Stimulated activated CD4-positive, alpha-beta T cell treated with anti-CD3 and anti-CD28 coated beads, Interleukin-4, amount 100 ng/mL, for 1 hour (primary cell): ENCODE data around the gene MAP2K1.

Source experiments
- DNase-seq: peaks from one replicate; pipeline ENCODE4 v3.0.0-alpha.2; 2020

MAP2K1 gene

DNA sequence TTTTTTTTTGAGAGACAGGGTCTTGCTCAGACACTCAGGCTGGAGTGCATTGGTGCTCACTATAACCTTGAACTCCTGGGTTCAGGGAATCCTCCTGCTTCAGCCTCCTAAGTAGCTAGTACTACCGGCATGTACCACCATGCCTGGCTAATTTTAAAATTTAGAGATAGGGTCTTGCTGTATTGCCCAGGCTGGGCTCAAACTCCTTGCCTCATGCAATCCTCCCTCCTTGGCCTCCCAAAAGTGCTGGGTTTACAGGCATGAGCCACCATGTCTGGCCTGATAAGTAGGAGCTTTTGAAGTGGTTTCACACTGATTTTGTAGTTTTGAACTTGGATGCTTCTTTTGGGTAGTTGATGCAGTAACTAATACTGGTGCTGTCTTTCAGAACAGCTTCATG lies 7.8 kb downstream of the MAP2K1 start:
- DNase-seq: no peak

DNA sequence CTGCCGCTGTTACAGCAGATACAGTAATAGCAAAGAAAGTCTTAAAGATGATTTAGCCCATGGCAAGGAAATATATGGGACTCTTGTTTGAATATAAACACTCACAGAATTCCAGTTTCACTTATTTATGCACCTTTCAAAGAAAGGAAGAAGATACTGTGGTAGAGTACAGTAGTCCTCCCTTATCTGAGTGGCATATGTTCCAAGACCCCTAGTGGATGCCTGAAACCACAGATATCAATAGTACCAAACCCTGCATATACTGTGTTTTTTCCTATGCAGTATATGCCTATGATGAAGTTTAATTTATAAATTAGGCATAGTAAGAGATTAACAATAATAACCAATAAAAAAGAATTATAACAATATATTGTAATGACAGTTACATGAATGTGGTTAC lies 8.2 kb downstream of the MAP2K1 start:
- DNase-seq: no peak

DNA sequence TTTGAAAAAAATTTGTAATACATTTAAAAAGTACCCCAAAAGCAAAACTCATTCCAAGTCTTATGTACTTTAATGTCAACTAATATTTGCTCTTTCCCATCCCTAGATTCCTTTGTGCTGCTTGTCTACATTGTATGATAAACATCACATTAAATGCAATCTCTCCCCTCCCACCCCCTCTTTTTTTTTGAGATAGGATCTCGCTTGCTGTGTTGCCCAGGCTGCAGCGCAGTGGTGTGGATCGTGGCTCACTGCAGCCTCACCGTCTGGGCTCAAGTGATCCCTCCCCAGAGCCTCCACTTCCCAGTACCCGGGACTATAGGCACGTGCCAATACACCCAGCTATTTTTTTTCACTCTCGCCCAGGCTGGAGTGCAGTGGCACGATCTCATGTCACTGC lies 12.6 kb downstream of the MAP2K1 start:
- DNase-seq: no peak

DNA sequence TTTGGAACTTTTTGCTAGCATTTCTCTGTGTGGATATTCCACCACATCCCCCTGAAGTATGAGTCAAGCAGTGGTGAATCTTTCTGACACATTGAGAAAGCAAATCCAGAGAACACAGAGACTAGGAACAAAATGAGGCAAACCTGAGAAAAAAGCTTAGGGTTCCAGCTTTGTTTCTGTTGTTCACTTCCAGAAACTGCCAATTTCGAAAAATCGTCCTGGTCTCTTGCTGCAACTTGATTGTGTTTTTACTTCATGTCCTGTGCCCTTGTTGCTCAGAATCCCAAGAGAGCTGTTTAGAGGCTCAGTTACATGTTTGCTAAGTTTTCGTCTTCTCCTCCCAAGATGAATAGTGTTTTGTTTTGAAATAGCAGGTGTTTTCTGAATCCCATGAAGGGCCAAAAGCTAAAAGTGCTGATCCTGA lies 13.7 kb downstream of the MAP2K1 start:
- no peak for DNase-seq

DNA sequence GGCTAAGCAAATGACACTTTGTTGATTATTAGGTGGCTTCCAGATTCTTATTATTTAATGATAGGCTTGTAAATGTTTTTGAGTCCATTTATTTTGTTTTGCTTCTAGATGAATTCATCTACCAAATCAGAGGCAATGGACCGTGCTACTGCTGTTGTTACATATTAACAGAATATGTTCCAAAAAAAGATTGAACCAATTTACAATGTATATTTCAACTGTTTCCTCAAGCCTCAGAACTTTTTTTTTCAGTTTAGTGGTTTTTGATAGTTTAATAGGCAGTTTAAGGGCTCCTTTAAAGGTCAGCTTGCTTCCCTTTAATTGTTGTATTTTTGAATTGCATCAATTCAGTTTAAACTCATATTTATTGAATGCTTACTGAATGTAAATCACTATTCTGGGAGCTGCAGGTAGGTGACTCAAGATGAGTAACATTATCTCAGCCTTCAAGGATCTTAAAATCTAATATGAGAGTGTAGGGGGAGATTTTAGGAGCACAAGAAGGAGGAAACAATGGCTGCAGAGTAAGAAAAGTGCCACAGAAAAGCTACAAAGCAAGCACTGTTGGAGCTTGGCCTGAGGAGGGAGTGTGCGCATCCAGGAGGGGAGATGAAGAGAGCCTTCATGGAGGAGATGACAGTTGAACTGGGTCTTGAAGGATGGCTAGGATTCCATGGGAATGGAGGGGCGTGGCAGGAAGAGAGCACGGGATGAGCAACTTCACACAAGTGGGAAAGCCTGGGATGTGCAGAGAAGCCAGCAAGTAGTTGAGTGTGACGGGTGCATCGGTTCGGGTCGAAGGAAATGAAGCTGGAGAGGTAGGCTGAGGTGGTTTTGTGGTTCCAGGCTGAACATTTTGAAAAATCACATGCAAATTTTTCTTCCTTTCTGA lies 14.7 kb downstream of the MAP2K1 start:
- DNase-seq: no peak

DNA sequence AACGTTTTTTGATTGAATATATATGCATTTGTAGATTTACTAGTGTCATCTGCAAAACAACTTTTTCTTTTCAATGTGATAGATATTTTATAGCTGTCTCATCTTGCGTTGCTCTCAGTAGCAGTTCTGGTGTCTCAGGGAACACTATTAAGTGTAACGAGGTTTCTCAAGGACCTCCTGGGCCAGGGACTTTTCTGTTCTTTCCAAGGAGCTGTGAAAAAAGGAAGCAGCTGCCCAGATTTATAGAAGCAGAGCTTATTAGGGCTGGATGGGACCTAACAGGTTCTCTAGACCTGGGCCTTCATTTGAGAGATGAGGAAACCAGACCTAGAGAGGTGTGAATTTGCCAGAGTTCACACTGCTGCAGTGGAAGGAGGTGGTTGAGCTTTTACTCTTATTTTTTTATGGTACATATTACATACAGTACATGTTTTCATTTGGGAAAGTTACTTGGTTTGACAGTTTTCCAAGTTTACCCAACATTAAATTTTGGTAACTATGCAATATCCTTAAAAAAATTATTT lies 16.1 kb downstream of the MAP2K1 start:
- DNase-seq: no peak

DNA sequence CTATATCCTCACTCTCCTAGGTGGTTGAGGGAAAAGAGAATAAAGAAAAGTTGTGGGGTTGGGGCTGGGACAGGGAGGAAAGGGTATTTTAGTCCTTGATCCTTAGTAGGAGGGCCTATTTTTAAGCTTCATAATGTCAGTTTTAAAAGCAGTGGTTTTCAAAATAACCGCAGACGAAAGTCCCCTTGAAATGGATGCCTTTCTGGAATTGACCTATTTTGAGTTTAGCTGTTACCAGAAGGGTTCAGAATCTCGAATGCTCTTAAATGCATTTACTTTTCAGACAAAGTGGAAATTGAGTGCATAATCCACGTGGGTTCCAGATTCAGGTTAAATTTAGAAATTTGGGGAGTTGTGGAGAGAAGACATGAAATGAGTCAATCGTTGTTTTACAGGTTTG lies 16.6 kb downstream of the MAP2K1 start:
- DNase-seq: no peak

DNA sequence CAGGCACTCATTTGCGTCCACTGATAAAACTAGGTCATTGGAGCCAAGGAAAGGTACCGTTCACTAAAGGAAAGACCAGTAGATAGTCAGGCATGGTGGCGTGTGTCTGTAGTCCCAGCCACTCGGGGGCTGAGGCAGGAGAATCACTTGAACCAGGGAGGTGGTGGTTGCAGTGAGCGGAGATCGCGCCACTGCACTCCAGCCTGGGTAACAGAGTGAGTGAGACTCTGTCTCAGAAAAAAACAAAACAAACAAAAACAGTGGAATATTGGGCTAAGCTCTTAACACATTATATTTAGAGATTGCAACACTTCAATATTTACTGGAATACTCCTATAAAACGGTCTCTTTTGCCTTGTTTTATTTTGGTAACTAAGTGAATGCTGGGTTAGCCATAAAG lies 17.4 kb downstream of the MAP2K1 start:
- no peak for DNase-seq

DNA sequence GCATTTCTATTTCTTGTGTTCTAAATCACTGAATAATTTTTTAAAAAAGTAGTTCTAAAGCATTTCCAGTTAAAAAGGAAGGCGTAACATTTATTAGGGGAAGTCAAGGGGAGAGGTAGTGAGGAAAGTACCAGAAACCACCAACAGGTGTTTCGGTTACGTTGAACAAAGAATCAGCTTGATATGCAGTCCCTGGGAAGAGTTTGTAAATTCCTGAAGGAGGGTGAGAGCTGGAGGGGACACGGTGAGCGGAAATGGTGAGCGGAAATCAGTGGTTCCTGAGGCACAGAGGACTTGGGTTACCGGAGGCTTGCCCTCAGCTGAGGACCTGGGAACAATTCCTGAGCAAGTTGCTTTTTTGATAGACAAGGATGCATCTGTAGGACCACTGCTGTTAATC lies 17.8 kb downstream of the MAP2K1 start:
- no peak for DNase-seq

DNA sequence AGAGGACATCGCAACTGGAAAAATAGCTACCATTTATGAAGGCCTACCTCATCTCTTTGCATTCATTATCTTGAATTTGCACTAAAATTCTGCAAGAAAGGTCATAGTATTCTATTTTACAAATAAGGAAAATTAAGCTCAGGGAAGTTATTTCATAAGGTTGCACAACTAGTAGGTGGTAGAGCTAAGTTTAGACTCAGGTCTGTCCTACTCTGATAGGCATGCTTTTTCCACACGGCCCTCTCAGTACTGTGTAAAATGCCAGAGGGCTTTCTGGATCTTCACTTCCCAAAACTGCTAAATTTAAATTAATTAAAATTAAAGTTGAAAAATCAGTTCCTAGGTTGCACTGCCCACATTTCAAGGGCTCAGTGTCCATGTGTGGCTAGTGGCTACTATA lies 18.3 kb downstream of the MAP2K1 start:
- DNase-seq: no peak

DNA sequence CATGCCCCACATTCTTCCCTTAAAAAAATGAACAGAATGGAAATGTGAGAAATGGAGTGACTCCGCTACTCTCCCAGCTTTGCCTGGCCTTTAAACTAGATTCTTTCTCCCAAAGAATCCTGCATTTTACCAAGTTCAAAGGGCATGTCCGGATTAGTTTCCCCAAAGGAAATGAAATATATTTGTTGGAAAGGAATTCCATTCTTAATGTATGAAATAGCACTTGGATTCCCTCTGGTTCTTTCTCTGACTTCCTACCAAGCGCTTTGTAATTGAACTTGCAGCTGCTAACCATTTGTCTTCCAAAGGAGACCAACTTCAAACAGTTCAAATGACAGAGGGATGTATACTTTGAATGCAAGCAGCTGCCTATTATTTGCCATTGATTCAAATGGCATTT lies 18.9 kb downstream of the MAP2K1 start:
- DNase-seq: no peak

DNA sequence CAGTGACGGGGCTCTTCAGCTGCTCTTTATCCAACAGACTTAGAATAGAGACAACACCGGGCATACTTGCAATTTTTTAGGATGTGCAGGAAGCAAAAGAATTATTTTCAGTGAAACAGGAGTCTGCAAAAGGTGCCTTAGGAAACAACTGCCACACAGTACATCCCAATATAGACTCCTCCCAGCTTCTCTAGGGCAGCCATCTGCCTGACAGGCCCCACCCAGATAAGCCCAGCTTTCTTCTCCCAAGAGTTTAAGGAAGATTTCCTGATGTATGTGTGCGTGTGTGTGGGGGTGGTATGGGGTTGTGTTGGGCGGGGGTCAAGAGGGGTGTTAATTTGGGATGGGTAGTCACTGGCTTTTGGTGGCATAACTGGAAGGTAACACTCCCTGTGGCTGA lies 21.5 kb downstream of the MAP2K1 start:
- DNase-seq: no peak

DNA sequence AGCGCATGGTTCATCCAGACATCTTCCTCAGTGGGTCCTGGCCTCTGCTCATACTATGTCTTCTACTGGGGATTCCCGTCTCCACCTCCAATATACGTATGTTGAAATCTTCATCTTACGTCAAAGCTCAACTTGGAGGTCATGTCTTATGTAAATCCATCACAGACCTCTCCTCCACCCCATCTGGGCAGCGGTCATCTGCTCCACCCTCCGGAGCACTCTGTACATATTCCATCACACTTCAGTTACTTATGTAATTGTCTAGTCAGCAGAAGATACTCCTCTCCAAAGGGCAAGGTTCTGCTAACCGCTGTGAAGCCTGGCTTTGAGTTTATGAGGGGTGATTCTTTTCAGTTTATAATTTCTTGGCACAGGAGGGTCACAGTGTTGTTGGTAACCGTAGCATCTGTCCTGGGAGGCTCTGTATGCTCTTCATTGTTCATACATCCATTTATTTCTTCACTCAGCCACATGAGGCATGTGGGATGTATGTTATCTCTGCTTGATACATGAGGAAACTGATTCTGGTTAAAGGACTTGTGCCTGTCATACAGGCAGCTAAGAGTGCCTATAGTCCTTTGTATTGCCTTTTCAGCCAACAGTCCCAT lies 22.1 kb downstream of the MAP2K1 start:
- no peak for DNase-seq

DNA sequence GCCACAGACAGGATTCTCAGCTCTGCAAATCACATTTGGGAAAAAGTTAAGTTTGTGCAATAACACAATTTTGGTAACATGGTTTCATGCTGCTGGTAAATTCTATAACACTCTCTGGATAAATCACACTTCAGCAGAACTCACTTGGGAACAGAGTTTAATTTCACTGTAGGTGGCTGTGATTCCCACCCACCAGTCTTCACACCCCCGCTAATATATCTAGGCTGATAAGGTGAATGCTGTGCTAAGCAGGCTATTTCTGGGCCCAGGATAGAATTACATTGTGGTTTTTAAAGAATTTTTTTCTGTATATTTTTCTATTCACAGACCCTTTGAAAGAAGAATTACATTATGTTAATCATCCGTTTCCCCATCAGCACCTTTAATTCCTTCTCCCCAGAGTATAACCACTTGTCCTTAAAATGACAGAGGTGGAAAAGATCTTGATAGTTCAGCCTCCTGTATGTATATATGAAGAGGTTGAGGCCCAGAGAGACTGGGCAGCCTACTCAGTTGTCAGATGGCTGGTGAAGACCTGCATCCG lies 22.9 kb downstream of the MAP2K1 start:
- DNase-seq: no peak

DNA sequence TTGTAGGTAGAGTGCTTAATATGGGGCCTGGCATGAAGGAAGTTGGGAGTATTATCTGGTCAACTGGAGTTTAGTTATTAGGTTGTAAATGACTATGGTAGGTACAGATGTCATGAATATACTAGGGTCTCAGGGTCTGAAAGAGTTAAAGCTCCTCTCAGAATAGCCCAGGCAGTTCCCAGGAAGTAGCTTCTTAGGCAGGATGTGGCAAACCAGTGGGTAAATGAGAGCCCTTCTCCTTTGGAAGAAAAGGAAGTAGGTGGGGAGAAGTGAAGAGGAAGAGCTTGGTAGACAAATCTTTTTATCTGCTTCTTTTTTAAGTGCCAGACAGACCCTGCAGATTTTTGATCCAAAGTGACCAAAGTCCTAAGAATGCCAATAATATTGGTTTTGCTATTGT lies 24.5 kb downstream of the MAP2K1 start:
- no peak for DNase-seq

DNA sequence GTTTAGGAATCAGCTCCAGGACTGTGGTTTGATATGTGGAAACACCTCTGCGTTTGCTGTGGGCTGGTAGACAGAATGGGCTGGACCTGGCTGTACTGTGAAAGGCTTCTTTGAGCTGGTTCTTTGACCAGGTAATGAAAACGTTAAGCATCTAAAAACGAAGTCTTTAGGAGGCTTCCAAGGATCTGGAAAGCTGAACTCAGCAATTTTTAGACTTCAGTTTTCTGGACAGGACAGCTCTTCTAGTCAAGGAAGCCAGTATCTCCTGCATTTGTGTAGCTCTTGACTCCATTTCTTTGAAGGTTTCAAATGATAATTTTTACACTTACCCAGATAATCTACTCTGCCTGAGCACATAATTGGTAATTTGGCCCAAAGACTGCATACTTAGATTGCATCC lies 25.5 kb downstream of the MAP2K1 start:
- no peak for DNase-seq

DNA sequence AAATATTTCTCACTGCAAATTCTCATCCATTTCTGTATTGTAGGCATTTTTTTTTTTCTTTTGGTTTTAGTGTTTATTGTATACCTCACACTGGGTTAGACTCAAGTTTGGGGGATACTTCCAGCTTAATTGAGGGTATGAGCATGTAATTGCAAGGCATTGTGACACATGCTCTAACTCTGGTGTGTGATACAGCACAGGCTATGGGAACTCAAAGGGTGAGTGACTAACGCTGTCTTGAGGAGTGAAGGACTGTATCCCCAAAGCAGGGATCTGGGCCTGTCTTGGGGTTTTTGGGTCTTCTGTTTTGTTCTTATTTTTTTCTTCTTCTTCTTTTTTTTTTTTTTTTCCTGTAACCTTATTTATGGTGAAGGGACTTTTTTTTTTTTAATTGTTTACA lies 26.9 kb downstream of the MAP2K1 start:
- DNase-seq: no peak

DNA sequence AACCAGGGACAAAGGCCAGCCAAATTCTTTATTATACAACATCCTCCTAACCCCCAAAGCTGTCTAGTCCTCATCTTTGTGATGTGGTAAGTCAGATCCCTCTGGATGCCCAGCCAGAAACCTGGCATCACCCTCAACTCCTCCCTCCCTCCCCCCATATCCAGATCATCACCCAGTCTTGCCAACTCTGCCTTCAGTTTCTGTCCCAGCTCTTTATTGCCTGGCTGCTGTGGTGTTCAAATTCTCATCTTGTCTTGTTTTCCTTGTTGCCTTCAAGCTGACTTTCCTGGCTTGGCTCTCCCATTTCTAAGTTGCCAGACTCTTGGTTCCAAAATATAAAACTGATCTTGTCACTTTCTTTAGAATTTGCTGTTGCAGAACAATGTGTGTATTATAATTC lies 28.6 kb downstream of the MAP2K1 start:
- DNase-seq: no peak

DNA sequence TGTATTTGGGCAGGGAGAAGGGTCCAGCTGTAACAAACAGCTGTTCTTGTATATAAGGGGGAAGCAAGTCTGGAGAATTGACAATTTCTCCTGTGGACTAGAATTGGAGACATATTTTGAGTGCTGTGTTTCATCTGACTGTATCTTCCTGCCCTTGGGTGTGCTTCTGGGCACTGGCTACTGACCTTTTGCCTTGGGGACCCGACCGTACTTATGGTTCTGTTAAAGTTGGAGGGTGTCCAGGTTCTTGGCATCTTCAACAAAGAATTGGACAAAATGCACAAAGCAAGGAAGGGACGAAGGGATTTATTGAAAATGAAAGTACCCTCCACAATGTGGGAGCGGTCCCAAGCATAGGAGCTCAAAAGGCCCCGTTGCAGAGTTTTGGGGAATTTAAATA lies 31.0 kb downstream of the MAP2K1 start:
- no peak for DNase-seq

DNA sequence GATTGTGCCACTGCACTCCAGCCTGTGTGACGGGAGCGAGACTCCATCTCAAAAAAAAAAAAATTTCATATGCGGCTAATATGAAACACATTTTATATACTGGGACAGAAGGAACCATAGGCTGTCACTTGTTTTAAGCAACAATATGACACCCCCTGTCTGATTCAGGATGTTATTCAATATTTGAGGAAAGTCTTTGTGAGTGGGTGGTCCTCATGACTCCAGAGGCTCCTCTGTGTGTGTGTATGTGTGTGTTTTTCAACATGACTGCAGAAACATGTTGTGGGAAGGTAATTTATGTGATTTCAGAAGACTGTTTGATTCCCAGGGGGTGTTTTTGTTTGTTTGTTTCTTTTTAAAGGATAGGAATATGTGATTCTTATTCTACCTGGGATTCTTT lies 32.8 kb downstream of the MAP2K1 start:
- no peak for DNase-seq

DNA sequence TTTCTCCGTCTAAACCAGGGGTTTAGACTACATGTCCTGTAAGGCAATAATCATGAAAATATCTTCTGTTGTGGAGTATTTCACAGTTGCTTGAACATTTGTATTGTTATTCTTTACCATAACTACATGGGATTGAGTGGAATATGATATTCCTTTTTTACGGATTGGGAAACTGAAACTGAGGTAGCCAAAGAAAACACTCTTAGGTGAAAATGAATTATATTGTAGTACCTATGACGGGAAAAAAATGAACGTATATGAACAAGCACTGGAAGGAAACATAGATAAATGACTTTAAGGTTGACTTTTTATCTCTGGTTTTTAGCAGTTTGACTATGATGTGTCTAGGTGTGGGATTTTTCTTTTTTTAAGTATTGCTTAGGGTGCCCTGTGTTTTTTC lies 35.6 kb downstream of the MAP2K1 start:
- DNase-seq: no peak

DNA sequence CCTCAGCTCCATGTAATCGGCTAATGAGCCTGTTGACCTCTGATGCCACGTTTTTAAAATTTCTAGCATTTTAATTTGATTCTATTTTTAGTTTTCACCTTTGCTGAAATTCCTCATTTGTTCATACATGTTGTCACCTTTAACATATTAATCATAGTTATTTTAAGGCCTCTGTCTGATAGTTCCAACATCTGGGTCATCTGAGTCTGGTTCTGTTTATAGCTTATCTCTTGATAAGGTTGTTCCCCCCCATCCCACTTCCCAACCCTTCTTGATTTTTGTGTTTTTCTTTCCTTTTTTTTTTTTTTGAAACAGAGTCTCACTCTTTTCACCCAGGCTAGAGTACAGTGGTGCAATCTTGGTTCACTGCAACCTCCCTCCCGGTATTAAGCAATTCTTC lies 36.4 kb downstream of the MAP2K1 start:
- no peak for DNase-seq

DNA sequence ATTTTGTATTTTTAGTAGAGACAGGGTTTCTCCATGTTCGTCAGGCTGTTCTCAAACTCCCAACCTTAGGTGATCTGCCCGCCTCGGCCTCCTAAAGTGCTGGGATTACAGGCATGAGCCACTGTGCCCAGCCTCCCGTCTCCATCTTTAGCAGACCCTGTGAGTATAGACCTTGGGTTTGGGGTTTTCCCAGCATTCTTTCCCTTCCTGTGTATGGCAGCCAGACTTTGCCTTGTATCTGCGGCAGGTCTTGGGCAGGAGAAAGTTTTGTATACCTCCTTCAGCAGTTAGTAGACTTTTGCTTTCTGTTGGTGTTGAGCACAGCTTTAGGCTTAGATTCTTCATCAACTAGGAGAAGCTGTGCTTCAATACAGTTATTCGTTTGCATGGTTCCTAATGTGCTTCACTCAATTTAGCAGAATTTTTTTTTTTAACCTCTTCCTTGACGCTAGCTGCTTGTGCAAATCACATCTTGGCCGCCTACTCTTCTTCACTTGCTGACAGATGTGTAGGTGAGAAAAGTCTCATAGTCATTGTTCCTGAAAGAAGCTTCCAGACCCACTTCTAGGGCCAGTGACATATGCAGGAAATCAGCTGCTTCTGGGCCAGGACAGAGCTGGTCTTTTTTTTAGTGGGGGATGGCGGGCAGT lies 38.4 kb downstream of the MAP2K1 start:
- no peak for DNase-seq

DNA sequence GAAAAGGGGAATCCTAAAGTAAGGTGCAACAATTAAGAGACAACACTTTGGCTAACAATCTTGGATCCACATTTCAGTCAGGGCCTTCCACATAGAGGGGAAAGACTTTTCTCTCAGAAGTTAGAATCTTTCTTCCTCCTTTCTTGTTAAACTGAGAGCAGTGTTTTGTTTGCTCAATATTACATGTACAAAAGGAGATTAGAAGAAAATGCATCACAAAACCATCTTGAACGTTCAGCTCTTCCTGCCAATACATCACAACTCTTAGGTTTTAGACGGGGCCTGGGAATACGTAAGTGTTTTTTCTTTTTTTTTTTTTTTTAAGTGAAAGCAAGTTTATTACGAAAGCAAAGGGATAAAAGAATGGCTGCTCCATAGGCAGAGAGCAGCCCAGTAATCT lies 39.1 kb downstream of the MAP2K1 start:
- DNase-seq: no peak
